HL-60 (cell line): ENCODE data around the gene AP2A2.

Experiments
- DNase-seq, 2 experiments: peaks; one replicate each; pipeline ENCODE4 v3.0.0-alpha.2; 2010 to 2020; ENCODE audit warnings: low read depth in 1 of 2, low spot score in 1 of 2
- H3K27ac ChIP-seq: fragments of 250-450 bp; sonication (Bioruptor Pico); replicated peaks from 2 replicates; pipeline ENCODE4 v1.5.1; 2020; ENCODE audit warnings: mild to moderate bottlenecking, moderate library complexity
- H3K27me3 ChIP-seq: fragments of 250-450 bp; sonication (Bioruptor Pico); 2 replicates; pipeline ENCODE4 v1.5.1; 2021; ENCODE audit warnings: mild to moderate bottlenecking, moderate library complexity; ENCODE audit not compliant: insufficient read depth, poor library complexity, severe bottlenecking
- H3K4me3 ChIP-seq: replicated peaks from 2 replicates; pipeline ENCODE4 v1.5.1; 2011; ENCODE audit warnings: mild to moderate bottlenecking, control low read depth, low read length; ENCODE audit not compliant: insufficient read depth
- GABPA ChIP-seq: IDR thresholded peaks from 2 replicates; pipeline ENCODE4 v1.6.1; 2012; ENCODE audit warnings: low read depth
- POLR2AphosphoS5 ChIP-seq: IDR thresholded peaks from 2 replicates; pipeline ENCODE4 v1.6.1; 2012; ENCODE audit warnings: low read depth
- SPI1 ChIP-seq: IDR thresholded peaks from 2 replicates; pipeline ENCODE4 v1.6.1; 2012; ENCODE audit warnings: low read depth, mild to moderate bottlenecking, borderline replicate concordance
- TF ChIP-seq, protein P1 (sequence below): IDR thresholded peaks from 2 replicates; pipeline ENCODE4 v1.6.1; 2012; ENCODE audit warnings: low read depth; ENCODE audit not compliant: insufficient replicate concordance
- TF ChIP-seq, protein P2 (sequence below): IDR thresholded peaks from one replicate; pipeline ENCODE4 v1.5.1; 2011; ENCODE audit warnings: low read length, control low read depth, inconsistent platforms; ENCODE audit not compliant: insufficient read depth

The AP2A2 gene

DNA sequence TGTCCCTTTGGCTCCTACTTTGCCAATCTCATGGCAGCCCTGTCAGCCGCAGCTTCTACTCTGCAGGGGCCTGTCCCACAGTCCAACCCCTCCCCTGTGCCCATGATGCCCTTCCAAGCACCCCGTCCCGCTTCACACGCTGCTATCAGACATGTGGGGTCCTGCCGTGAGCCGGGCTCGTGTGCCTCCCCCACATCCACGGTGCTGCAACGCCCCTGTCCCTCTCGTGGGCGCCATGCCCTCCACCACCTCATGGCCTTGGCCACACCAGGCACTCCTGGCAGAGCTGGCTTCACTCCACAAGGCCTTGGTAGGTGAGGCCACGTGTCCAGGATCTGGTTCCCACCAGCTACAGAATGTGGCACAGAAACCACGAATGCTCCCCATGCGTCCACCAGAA, 38.1 kb upstream of the AP2A2 start:
- no peaks in the 10 kb centered on the region for H3K27me3 ChIP-seq
- H3K27ac ChIP-seq = no peak overlapping the region
- no peak for DNase-seq
- no peak overlapping the region for H3K4me3 ChIP-seq
- TF ChIP-seq, protein P1, sequence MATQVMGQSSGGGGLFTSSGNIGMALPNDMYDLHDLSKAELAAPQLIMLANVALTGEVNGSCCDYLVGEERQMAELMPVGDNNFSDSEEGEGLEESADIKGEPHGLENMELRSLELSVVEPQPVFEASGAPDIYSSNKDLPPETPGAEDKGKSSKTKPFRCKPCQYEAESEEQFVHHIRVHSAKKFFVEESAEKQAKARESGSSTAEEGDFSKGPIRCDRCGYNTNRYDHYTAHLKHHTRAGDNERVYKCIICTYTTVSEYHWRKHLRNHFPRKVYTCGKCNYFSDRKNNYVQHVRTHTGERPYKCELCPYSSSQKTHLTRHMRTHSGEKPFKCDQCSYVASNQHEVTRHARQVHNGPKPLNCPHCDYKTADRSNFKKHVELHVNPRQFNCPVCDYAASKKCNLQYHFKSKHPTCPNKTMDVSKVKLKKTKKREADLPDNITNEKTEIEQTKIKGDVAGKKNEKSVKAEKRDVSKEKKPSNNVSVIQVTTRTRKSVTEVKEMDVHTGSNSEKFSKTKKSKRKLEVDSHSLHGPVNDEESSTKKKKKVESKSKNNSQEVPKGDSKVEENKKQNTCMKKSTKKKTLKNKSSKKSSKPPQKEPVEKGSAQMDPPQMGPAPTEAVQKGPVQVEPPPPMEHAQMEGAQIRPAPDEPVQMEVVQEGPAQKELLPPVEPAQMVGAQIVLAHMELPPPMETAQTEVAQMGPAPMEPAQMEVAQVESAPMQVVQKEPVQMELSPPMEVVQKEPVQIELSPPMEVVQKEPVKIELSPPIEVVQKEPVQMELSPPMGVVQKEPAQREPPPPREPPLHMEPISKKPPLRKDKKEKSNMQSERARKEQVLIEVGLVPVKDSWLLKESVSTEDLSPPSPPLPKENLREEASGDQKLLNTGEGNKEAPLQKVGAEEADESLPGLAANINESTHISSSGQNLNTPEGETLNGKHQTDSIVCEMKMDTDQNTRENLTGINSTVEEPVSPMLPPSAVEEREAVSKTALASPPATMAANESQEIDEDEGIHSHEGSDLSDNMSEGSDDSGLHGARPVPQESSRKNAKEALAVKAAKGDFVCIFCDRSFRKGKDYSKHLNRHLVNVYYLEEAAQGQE = no peak
- TF ChIP-seq POLR2AphosphoS5 = no peak
- TF ChIP-seq, protein P2, sequence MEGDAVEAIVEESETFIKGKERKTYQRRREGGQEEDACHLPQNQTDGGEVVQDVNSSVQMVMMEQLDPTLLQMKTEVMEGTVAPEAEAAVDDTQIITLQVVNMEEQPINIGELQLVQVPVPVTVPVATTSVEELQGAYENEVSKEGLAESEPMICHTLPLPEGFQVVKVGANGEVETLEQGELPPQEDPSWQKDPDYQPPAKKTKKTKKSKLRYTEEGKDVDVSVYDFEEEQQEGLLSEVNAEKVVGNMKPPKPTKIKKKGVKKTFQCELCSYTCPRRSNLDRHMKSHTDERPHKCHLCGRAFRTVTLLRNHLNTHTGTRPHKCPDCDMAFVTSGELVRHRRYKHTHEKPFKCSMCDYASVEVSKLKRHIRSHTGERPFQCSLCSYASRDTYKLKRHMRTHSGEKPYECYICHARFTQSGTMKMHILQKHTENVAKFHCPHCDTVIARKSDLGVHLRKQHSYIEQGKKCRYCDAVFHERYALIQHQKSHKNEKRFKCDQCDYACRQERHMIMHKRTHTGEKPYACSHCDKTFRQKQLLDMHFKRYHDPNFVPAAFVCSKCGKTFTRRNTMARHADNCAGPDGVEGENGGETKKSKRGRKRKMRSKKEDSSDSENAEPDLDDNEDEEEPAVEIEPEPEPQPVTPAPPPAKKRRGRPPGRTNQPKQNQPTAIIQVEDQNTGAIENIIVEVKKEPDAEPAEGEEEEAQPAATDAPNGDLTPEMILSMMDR = no peak
- TF ChIP-seq SPI1 = no peak
- TF ChIP-seq GABPA = no peak

DNA sequence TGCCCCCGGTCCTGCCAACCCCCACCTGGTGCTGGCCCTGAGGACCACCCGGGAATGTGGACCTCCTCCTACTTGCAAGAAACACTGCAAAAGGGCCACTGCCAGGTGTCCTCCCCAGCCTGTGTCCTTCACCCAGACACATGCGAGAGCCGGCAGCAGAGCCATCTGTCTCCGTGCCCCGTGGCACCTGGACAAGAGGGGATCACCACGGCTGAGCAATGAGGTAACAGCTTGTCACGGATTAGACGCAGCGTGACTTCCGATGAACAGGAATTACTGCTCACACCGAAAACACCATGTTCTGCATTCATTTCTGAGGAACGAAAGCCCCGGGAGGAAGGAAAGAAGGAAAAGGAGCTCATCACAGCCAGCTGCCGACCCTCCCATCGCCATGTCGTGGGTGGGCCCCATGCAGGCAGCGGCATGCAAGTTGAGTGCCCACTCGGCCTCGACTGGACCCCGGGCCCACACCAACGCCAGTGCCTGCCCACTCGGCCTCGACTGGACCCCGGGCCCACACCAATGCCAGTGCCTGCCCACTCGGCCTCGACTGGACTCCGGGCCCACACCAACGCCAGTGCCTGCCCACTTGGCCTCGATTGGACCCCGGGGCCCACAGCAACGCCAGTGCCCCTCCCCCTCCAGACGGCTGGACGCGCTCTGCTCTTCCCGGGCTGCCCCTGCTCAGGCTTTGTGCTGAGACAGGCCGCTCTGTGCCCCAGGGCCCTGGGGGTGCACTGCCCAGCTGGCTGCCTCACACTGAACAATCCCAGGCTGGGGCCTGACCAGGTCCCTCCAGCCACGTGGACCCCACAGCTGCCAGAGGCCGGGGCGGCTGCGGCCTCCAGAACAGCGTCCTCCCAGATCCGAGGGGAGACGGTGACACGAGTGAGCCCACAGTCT, 37.1 kb upstream of the AP2A2 start:
- Histone ChIP-seq H3K27ac (no peak overlapping the region), H3K27me3 (no peaks in the 10 kb centered on the region), H3K4me3 (no peak overlapping the region)
- no peak for DNase-seq
- TF ChIP-seq POLR2AphosphoS5 (no peak), SPI1 (no peak), GABPA (no peak)
- TF ChIP-seq, protein P2 = no peak
- TF ChIP-seq, protein P1 = no peak

DNA sequence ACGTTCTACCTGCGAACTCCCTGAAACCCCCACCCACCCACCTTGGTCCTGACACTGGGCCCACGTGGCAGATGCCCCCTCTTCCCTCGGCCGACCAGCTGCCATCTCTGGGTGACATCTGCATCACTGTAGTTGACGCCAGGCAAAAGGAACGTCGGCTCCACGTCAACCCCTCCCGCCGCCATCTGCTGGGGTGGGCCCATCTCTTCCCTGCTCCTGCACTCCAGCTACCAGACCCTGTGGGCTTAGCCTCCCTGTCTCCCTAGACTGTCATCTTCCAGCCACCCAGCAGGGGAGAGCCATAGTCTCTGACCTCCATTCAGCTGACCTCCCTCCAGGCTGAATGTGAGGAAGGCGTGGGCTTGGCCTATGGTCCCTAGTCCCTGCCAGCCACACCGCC, 36.4 kb upstream of the AP2A2 start:
- DNase-seq = no peak
- TF ChIP-seq, protein P1 = no peak
- TF ChIP-seq, protein P2 = no peak
- TF ChIP-seq GABPA (no peak), POLR2AphosphoS5 (no peak), SPI1 (no peak)
- Histone ChIP-seq H3K4me3 (no peak overlapping the region), H3K27me3 (no peaks in the 10 kb centered on the region), H3K27ac (no peak overlapping the region)
